Measurements from ENCODE around the gene LITAF.
"Not testable (repeated sequence)": the region's sequence is repeated elsewhere in the genome, so short reads cannot be mapped to it uniquely, and the experiment has no call there.

LITAF gene

GRCh38 chr16:11613381-11614303 is 26.9 kb upstream of the LITAF start:
- DNase-seq (ENCODE audit: insufficient read length, low spot score) (no peak), FAIRE-seq (no peak)
- TF ChIP-seq POLR2A (IDR thresholded peaks at IDR 0.05; ENCODE audit: low read depth, low read length) = no peak

GRCh38 chr16:11612665-11613025 is 25.9 kb upstream of the LITAF start:
- FAIRE-seq = no peak
- TF ChIP-seq POLR2A (IDR thresholded peaks at IDR 0.05; ENCODE audit: low read depth, low read length) = no peak

GRCh38 chr16:11611871-11612664 is 25.3 kb upstream of the LITAF start:
- FAIRE-seq (no peak), DNase-seq (ENCODE audit: insufficient read length, low spot score) (no peak)

More at GRCh38 chr16:11612665-11613025, 25.9 kb upstream of the LITAF start:
- no peak for DNase-seq (ENCODE audit: insufficient read length, low spot score)

GRCh38 chr16:11610580-11610979 is 23.9 kb upstream of the LITAF start:
- no peak for FAIRE-seq
- no peak for DNase-seq (ENCODE audit: insufficient read length, low spot score)
- no peak for TF ChIP-seq POLR2A (IDR thresholded peaks at IDR 0.05; ENCODE audit: low read depth, low read length)

More at GRCh38 chr16:11611871-11612664, 25.3 kb upstream of the LITAF start:
- TF ChIP-seq POLR2A (IDR thresholded peaks at IDR 0.05; ENCODE audit: low read depth, low read length) = no peak

- DNase-seq (ENCODE audit: insufficient read length, low spot score) = no peak
- TF ChIP-seq POLR2A (IDR thresholded peaks at IDR 0.05; ENCODE audit: low read depth, low read length) = no peak
- FAIRE-seq = no peak
These were observed 23.4 kb upstream of the LITAF start for GRCh38 chr16:11610121-11610505.

- DNase-seq (ENCODE audit: insufficient read length, low spot score) = no peak
These were observed 22.9 kb upstream of the LITAF start for GRCh38 chr16:11609474-11610120.

GRCh38 chr16:11605891-11606290 is 19.2 kb upstream of the LITAF start:
- no peak for TF ChIP-seq POLR2A (IDR thresholded peaks at IDR 0.05; ENCODE audit: low read depth, low read length)
- FAIRE-seq (no peak), DNase-seq (ENCODE audit: insufficient read length, low spot score) (no peak)

More at GRCh38 chr16:11609474-11610120, 22.9 kb upstream of the LITAF start:
- FAIRE-seq = no peak
- no peak for TF ChIP-seq POLR2A (IDR thresholded peaks at IDR 0.05; ENCODE audit: low read depth, low read length)

- no peak for TF ChIP-seq POLR2A (IDR thresholded peaks at IDR 0.05; ENCODE audit: low read depth, low read length)
- DNase-seq (ENCODE audit: insufficient read length, low spot score) (no peak), FAIRE-seq (no peak)
These were observed 18.8 kb upstream of the LITAF start for GRCh38 chr16:11605564-11605886.

- FAIRE-seq (no peak), DNase-seq (ENCODE audit: insufficient read length, low spot score) (no peak)
- no peak for TF ChIP-seq POLR2A (IDR thresholded peaks at IDR 0.05; ENCODE audit: low read depth, low read length)
These were observed 18.3 kb upstream of the LITAF start for GRCh38 chr16:11604783-11605563.

- not testable (repeated sequence) for FAIRE-seq; DNase-seq (ENCODE audit: insufficient read length, low spot score)
These were observed 17.6 kb upstream of the LITAF start for GRCh38 chr16:11604296-11604695.

GRCh38 chr16:11603331-11603750 is 16.6 kb upstream of the LITAF start:
- FAIRE-seq (no peak), DNase-seq (ENCODE audit: insufficient read length, low spot score) (no peak)

GRCh38 chr16:11602321-11602720 is 15.6 kb upstream of the LITAF start:
- TF ChIP-seq POLR2A (IDR thresholded peaks at IDR 0.05; ENCODE audit: low read depth, low read length) = no peak
- DNase-seq (ENCODE audit: insufficient read length, low spot score) (no peak), FAIRE-seq (no peak)

More at GRCh38 chr16:11603331-11603750, 16.6 kb upstream of the LITAF start:
- no peak for TF ChIP-seq POLR2A (IDR thresholded peaks at IDR 0.05; ENCODE audit: low read depth, low read length)

- TF ChIP-seq POLR2A (IDR thresholded peaks at IDR 0.05; ENCODE audit: low read depth, low read length) = no peak
- no peak for FAIRE-seq
- no peak for DNase-seq (ENCODE audit: insufficient read length, low spot score)
These were observed 15.2 kb upstream of the LITAF start for GRCh38 chr16:11601911-11602310.

Data from H54 (cell line).